Naive thymus-derived CD4-positive, alpha-beta T cell (primary cell): ENCODE data around the gene ANGPTL5. TPM values are rescaled to one million over a fixed set of nuclear protein-coding genes. Genes with fewer than 3 reads are reported as not detected.
"Not testable (repeated sequence)": the region's sequence is repeated elsewhere in the genome, so short reads cannot be mapped to it uniquely, and the experiment has no call there.

Experiments used
- ATAC-seq: fragments of 150-1000 bp; cut with Tn5 transposase; 2 replicates; pipeline ENCODE4 v1.10.0; 2021; ENCODE audit warnings: mild to moderate bottlenecking, moderate library complexity
- CTCF ChIA-PET: fragments of 350-600 bp; sonication (Branson Sonifier 250); formaldehyde crosslinking; loops from one replicate; lab custom pipeline; 2021; ENCODE audit warnings: antibody characterized with exemption; lab: Charles Lee
- POLR2A ChIA-PET: fragments of 350-600 bp; sonication (Branson Sonifier 250); formaldehyde crosslinking; loops from one replicate; lab custom pipeline; 2021; ENCODE audit warnings: antibody characterized with exemption, inconsistent platforms; lab: Charles Lee
- DNase-seq, 9 donors: peaks; one replicate each; pipeline versions ENCODE4 v3.0.0 to v3.0.0-alpha.2; 2020 to 2022; ENCODE audit warnings: mixed read lengths in 1 of 9
- H3K27ac ChIP-seq: one replicate; pipeline ENCODE4 v1.7.0; 2013; ENCODE audit warnings: mild to moderate bottlenecking, low read depth, low read length, moderate library complexity
- H3K27me3 ChIP-seq, 2 donors: one replicate each; pipeline ENCODE4 v1.7.0; 2013; ENCODE audit warnings: low read length in 2 of 2, mild to moderate bottlenecking in 2 of 2, moderate library complexity in 2 of 2; ENCODE audit not compliant: control insufficient read depth in 2 of 2, insufficient read depth in 2 of 2
- H3K36me3 ChIP-seq, 3 experiments: 1 replicate in 2 of 3; 2 replicates in 1 of 3; pipeline ENCODE4 v1.7.0; 2013; ENCODE audit warnings: low read length in 3 of 3, mild to moderate bottlenecking in 3 of 3, moderate library complexity in 1 of 3; ENCODE audit not compliant: insufficient read depth in 3 of 3, control insufficient read depth in 2 of 3
- H3K4me1 ChIP-seq, 2 donors: one replicate each; pipeline ENCODE4 v1.7.0; 2013; ENCODE audit warnings: low read length in 2 of 2, mild to moderate bottlenecking in 2 of 2, moderate library complexity in 1 of 2; ENCODE audit not compliant: control insufficient read depth in 2 of 2, insufficient read depth in 2 of 2
- H3K4me3 ChIP-seq: 2 replicates; pipeline ENCODE4 v1.7.0; 2013; ENCODE audit warnings: mild to moderate bottlenecking, low read length
- H3K9me3 ChIP-seq, 3 experiments: 1 replicate in 2 of 3; 2 replicates in 1 of 3; pipeline ENCODE4 v1.7.0; 2013; ENCODE audit warnings: low read length in 3 of 3; ENCODE audit not compliant: control insufficient read depth in 2 of 3
- H3K27ac Mint-ChIP-seq, 9 donors: one replicate each; pipeline ENCODE4 v1.8.0; 2020 to 2022; ENCODE audit warnings: mixed read lengths in 9 of 9, mild to moderate bottlenecking in 8 of 9, moderate library complexity in 5 of 9, inconsistent platforms in 2 of 9
- H3K27me3 Mint-ChIP-seq, 5 donors: one replicate each; pipeline ENCODE4 v1.8.0; 2021 to 2022; ENCODE audit warnings: mixed read lengths in 5 of 5, mild to moderate bottlenecking in 1 of 5
- H3K36me3 Mint-ChIP-seq, 5 donors: one replicate each; pipeline ENCODE4 v1.8.0; 2020 to 2022; ENCODE audit warnings: mixed read lengths in 5 of 5, mild to moderate bottlenecking in 3 of 5, inconsistent platforms in 1 of 5
- H3K4me1 Mint-ChIP-seq, 7 donors: one replicate each; pipeline ENCODE4 v1.8.0; 2020 to 2022; ENCODE audit warnings: mixed read lengths in 7 of 7, mild to moderate bottlenecking in 3 of 7, inconsistent platforms in 1 of 7
- H3K4me3 Mint-ChIP-seq, 10 donors: one replicate each; pipeline ENCODE4 v1.8.0; 2020 to 2022; ENCODE audit warnings: mild to moderate bottlenecking in 10 of 10, mixed read lengths in 10 of 10, moderate library complexity in 6 of 10, inconsistent platforms in 2 of 10
- H3K9me3 Mint-ChIP-seq, 11 donors: one replicate each; pipeline ENCODE4 v1.8.0; 2020 to 2022; ENCODE audit warnings: mixed read lengths in 11 of 11, mild to moderate bottlenecking in 4 of 11, inconsistent platforms in 1 of 11, moderate library complexity in 1 of 11
- intact Hi-C, 2 donors: fragments of 100-400 bp; cut with micrococcal nuclease; formaldehyde crosslinking; loops; one replicate each; pipeline ENCODE4 v1.15.1; 2023
- polyA plus RNA-seq, 2 donors: library from polyadenylated mRNA; unstranded; fragments of 300-500 nt; fragmentation: Illumina TruSeq; gene quantifications; one replicate each; pipeline ENCODE4 v1.2.3, GENCODE V29; 2021
- total RNA-seq, 6 experiments: library from RNA in 5 of 6; stranded (reverse) in 5 of 6; gene quantifications; 1 replicate in 5 of 6; 2 replicates in 1 of 6; pipeline ENCODE4 v1.2.3 and lab custom pipeline; 2021 to 2026

ANGPTL5 gene
- total and polyA plus RNA-seq, 7 experiments from 2014 or later: not detected

GRCh38 chr11:101860696-101861427, 55.5 kb downstream of the ANGPTL5 start:
- no peak overlapping the region for H3K4me3 Mint-ChIP-seq
- Histone ChIP-seq H3K36me3 (no peaks in the 10 kb centered on the region), H3K9me3 (no peaks in the 10 kb centered on the region), H3K27ac (no peak overlapping the region), H3K4me3 (no peak overlapping the region), H3K27me3 (no peaks in the 10 kb centered on the region), H3K4me1 (no peaks in the 10 kb centered on the region)
- no peaks in the 10 kb centered on the region for H3K36me3 Mint-ChIP-seq
- ATAC-seq (peak; percentile 76), DNase-seq (peak in 6 of 9 donors; percentile 1 to 36 (median 24))
- peaks cover 5 to 22% (median 12%) of the 10 kb centered on the region in 5 donors for H3K27me3 Mint-ChIP-seq
- no peak overlapping the region for H3K27ac Mint-ChIP-seq
- ChIA-PET POLR2A (no interaction called here), CTCF (interaction anchor here (0.7 to 5.9 kb wide), 12 partner anchors 9 to 1180 kb away, joined by 3 to 68 read pairs (median 4); partner anchors contain the start of gene CEP126)
- peaks cover 0 to 10% (median 2%) of the 10 kb centered on the region in 11 donors for H3K9me3 Mint-ChIP-seq
- intact Hi-C loops: loop anchor here (1.0 to 2.0 kb wide), 4 partner anchors 146 to 806 kb away; no protein-coding TSS in a partner anchor
- peaks cover 0 to 4% (median 0%) of the 10 kb centered on the region in 7 donors for H3K4me1 Mint-ChIP-seq

- H3K27me3 Mint-ChIP-seq, H3K27ac Mint-ChIP-seq, intact Hi-C loops, H3K4me3 ChIP-seq, H3K4me1 Mint-ChIP-seq, POLR2A ChIA-PET, H3K36me3 Mint-ChIP-seq, H3K4me1 ChIP-seq, H3K9me3 ChIP-seq, H3K27me3 ChIP-seq, H3K27ac ChIP-seq, H3K4me3 Mint-ChIP-seq, H3K36me3 ChIP-seq, ATAC-seq, DNase-seq: not testable (repeated sequence)
- CTCF ChIA-PET: interaction anchor here (1.0 kb wide), 1 partner anchor 8 kb away, joined by 6 read pairs; no protein-coding TSS in a partner anchor
- peaks cover 0 to 12% (median 4%) of the 10 kb centered on the region in 11 donors for H3K9me3 Mint-ChIP-seq
Measured at GRCh38 chr11:101852260-101852659, 64.1 kb downstream of the ANGPTL5 start.

GRCh38 chr11:101848262-101848661, 68.1 kb downstream of the ANGPTL5 start:
- H3K27ac ChIP-seq: no peak overlapping the region
- H3K27me3 Mint-ChIP-seq: peaks cover 0 to 16% (median 5%) of the 10 kb centered on the region in 5 donors
- H3K4me3 Mint-ChIP-seq: no peak overlapping the region
- H3K27ac Mint-ChIP-seq: no peak overlapping the region
- H3K36me3 ChIP-seq: no peaks in the 10 kb centered on the region
- H3K4me3 ChIP-seq: no peak overlapping the region
- H3K27me3 ChIP-seq: no peaks in the 10 kb centered on the region
- ChIA-PET CTCF (no interaction called here), POLR2A (no interaction called here)
- DNase-seq: no peak
- no peak for ATAC-seq
- H3K4me1 ChIP-seq: no peaks in the 10 kb centered on the region
- peaks cover 0 to 3% (median 0%) of the 10 kb centered on the region in 11 donors for H3K9me3 Mint-ChIP-seq
- intact Hi-C loops: no loop called here
- no peaks in the 10 kb centered on the region for H3K36me3 Mint-ChIP-seq
- no peaks in the 10 kb centered on the region for H3K4me1 Mint-ChIP-seq
- H3K9me3 ChIP-seq: no peaks in the 10 kb centered on the region

GRCh38 chr11:101844608-101845007, 71.7 kb downstream of the ANGPTL5 start:
- Mint-ChIP-seq H3K27ac (no peak overlapping the region), H3K4me3 (no peak overlapping the region), H3K36me3 (no peaks in the 10 kb centered on the region), H3K4me1 (no peaks in the 10 kb centered on the region), H3K9me3 (peaks cover 0 to 7% (median 0%) of the 10 kb centered on the region in 11 donors), H3K27me3 (peaks cover 0 to 8% (median 3%) of the 10 kb centered on the region in 5 donors)
- ATAC-seq (no peak), DNase-seq (no peak)
- no peaks in the 10 kb centered on the region for H3K36me3 ChIP-seq
- CTCF ChIA-PET: no interaction called here
- intact Hi-C loops: no loop called here
- no peak overlapping the region for H3K27ac ChIP-seq
- H3K9me3 ChIP-seq: no peaks in the 10 kb centered on the region
- POLR2A ChIA-PET: no interaction called here
- H3K27me3 ChIP-seq: no peaks in the 10 kb centered on the region
- H3K4me3 ChIP-seq: no peak overlapping the region
- no peaks in the 10 kb centered on the region for H3K4me1 ChIP-seq

GRCh38 chr11:101840704-101841103, 75.6 kb downstream of the ANGPTL5 start:
- H3K4me3 Mint-ChIP-seq: no peak overlapping the region
- Histone ChIP-seq H3K36me3 (no peaks in the 10 kb centered on the region), H3K27me3 (no peaks in the 10 kb centered on the region), H3K9me3 (no peaks in the 10 kb centered on the region), H3K4me3 (no peak overlapping the region), H3K27ac (no peak overlapping the region), H3K4me1 (no peaks in the 10 kb centered on the region)
- peaks cover 0 to 15% (median 5%) of the 10 kb centered on the region in 5 donors for H3K27me3 Mint-ChIP-seq
- no peak overlapping the region for H3K27ac Mint-ChIP-seq
- DNase-seq (no peak), ATAC-seq (no peak)
- ChIA-PET CTCF (no interaction called here), POLR2A (no interaction called here)
- peaks cover 0 to 8% (median 2%) of the 10 kb centered on the region in 11 donors for H3K9me3 Mint-ChIP-seq
- intact Hi-C loops: no loop called here
- H3K4me1 Mint-ChIP-seq: no peaks in the 10 kb centered on the region
- H3K36me3 Mint-ChIP-seq: no peaks in the 10 kb centered on the region

Other genes with a start within 250 kb of the ANGPTL5 start
- gene CEP126, start 1.5 kb downstream of the ANGPTL5 start, total RNA-seq: 1 to 10 TPM in 4 of 5 experiments, under 1 TPM in 1; 0.39 to 3.4 (median 2.6) TPM
- 1 to 10 TPM in 1 of 2 donors, under 1 TPM in 1; 0.21 to 1.8 TPM for gene CEP126, start 1.5 kb downstream of the ANGPTL5 start, polyA plus RNA-seq
- gene CFAP300, start 130.9 kb upstream of the ANGPTL5 start, total RNA-seq: not detected
- gene CFAP300, start 130.9 kb upstream of the ANGPTL5 start, polyA plus RNA-seq: not detected
- under 1 TPM in 1 of 5 experiments, not detected in 4; 0.15 TPM for gene YAP1, start 193.9 kb upstream of the ANGPTL5 start, total RNA-seq
- not detected for gene YAP1, start 193.9 kb upstream of the ANGPTL5 start, polyA plus RNA-seq